Measurements from ENCODE around the gene RFX5. TPM values are rescaled to one million over a fixed set of nuclear protein-coding genes. Genes with fewer than 3 reads are reported as not detected.

The RFX5 gene
- total RNA-seq, 1 donor from 2014 or later = 21.0 TPM

GRCh38 chr1:151342021-151342420, 5.0 kb downstream of the RFX5 start:
- H3K27ac ChIP-seq (replicated peaks) = no peak overlapping the region
- DNase-seq = no peak
- H3K4me1 ChIP-seq = peaks cover 14% of the 10 kb centered on the region
- no peak overlapping the region for H3K4me3 ChIP-seq
- no peaks in the 10 kb centered on the region for H3K9me3 ChIP-seq (replicated peaks)
- H3K36me3 ChIP-seq = peaks cover 30% of the 10 kb centered on the region
- no peak for TF ChIP-seq CTCF (IDR thresholded peaks at IDR 0.05; ENCODE audit: borderline replicate concordance)
- no peaks in the 10 kb centered on the region for H3K27me3 ChIP-seq (ENCODE audit: low read depth)
- intact Hi-C loops (cut with micrococcal nuclease) = no loop called here

GRCh38 chr1:151340870-151341754, 5.9 kb downstream of the RFX5 start:
- TF ChIP-seq CTCF (IDR thresholded peaks at IDR 0.05; ENCODE audit: borderline replicate concordance) = peak; percentile 80
- H3K4me1 ChIP-seq = peaks cover 5% of the 10 kb centered on the region
- no peaks in the 10 kb centered on the region for H3K27me3 ChIP-seq (ENCODE audit: low read depth)
- H3K36me3 ChIP-seq = peaks cover 30% of the 10 kb centered on the region
- intact Hi-C loops (cut with micrococcal nuclease) = no loop called here
- H3K4me3 ChIP-seq = no peak overlapping the region
- H3K27ac ChIP-seq (replicated peaks) = peak overlapping the region; percentile 9
- no peak for DNase-seq
- H3K9me3 ChIP-seq (replicated peaks) = no peaks in the 10 kb centered on the region

GRCh38 chr1:151336556-151336955, 10.5 kb downstream of the RFX5 start:
- intact Hi-C loops (cut with micrococcal nuclease) = loop anchor here (5.0 kb wide), 1 partner anchor 34 kb away; no protein-coding TSS in a partner anchor
- Histone ChIP-seq H3K36me3 (no peaks in the 10 kb centered on the region), H3K4me1 (no peaks in the 10 kb centered on the region), H3K27ac (replicated peaks) (no peak overlapping the region), H3K9me3 (replicated peaks) (no peaks in the 10 kb centered on the region), H3K4me3 (no peak overlapping the region), H3K27me3 (ENCODE audit: low read depth) (no peaks in the 10 kb centered on the region)
- no peak for DNase-seq
- no peak for TF ChIP-seq CTCF (IDR thresholded peaks at IDR 0.05; ENCODE audit: borderline replicate concordance)

GRCh38 chr1:151334822-151335221, 12.2 kb downstream of the RFX5 start:
- Histone ChIP-seq H3K4me1 (no peaks in the 10 kb centered on the region), H3K9me3 (replicated peaks) (no peaks in the 10 kb centered on the region), H3K27ac (replicated peaks) (no peak overlapping the region), H3K4me3 (no peak overlapping the region), H3K36me3 (no peaks in the 10 kb centered on the region), H3K27me3 (ENCODE audit: low read depth) (no peaks in the 10 kb centered on the region)
- no peak for TF ChIP-seq CTCF (IDR thresholded peaks at IDR 0.05; ENCODE audit: borderline replicate concordance)
- no peak for DNase-seq
- intact Hi-C loops (cut with micrococcal nuclease) = loop anchor here (5.0 kb wide), 1 partner anchor 33 kb away; no protein-coding TSS in a partner anchor

- Histone ChIP-seq H3K27me3 (ENCODE audit: low read depth) (no peaks in the 10 kb centered on the region), H3K4me3 (peak overlapping the region; percentile 94), H3K36me3 (peaks cover 25% of the 10 kb centered on the region), H3K4me1 (peaks cover 46% of the 10 kb centered on the region), H3K27ac (replicated peaks) (peak overlapping the region; percentile 98), H3K9me3 (replicated peaks) (no peaks in the 10 kb centered on the region)
- intact Hi-C loops (cut with micrococcal nuclease) = no loop called here
- no peak for TF ChIP-seq CTCF (IDR thresholded peaks at IDR 0.05; ENCODE audit: borderline replicate concordance)
- DNase-seq = no peak
Measured at GRCh38 chr1:151327903-151328674, 19.0 kb downstream of the RFX5 start.

Measured in left ventricle myocardium inferior (tissue), 1 donor.